PFSK-1 (cell line): Measurements from ENCODE around the gene REPIN1.

Experiments
- FOXP2 ChIP-seq: optimal IDR thresholded peaks from 2 replicates; pipeline ENCODE3; 2011; ENCODE audit warnings: borderline replicate concordance, control low read depth, inconsistent platforms; ENCODE audit not compliant: insufficient read depth; ENCODE audit errors: extremely low read length, extremely low read depth
- POLR2AphosphoS5 ChIP-seq: IDR thresholded peaks from 2 replicates; pipeline ENCODE4 v1.6.1; 2012; ENCODE audit warnings: low read depth, mild to moderate bottlenecking, control low read depth, low read length, moderate library complexity
- SIN3A ChIP-seq: IDR thresholded peaks from 2 replicates; pipeline ENCODE4 v1.6.1; 2012; ENCODE audit warnings: mild to moderate bottlenecking, low read length, moderate library complexity, borderline replicate concordance; ENCODE audit not compliant: insufficient read depth
- TAF1 ChIP-seq: IDR thresholded peaks from 2 replicates; pipeline ENCODE4 v1.6.1; 2012; ENCODE audit warnings: low read length, control low read depth, borderline replicate concordance; ENCODE audit not compliant: insufficient read depth
- TF ChIP-seq, protein P1 (sequence below), 2 experiments: IDR thresholded peaks; 2 replicates each; pipeline versions ENCODE4 v1.6.1 to v1.8.0; 2011 to 2012; ENCODE audit warnings: low read depth in 2 of 2, low read length in 2 of 2, control low read depth in 1 of 2, inconsistent platforms in 1 of 2, mild to moderate bottlenecking in 1 of 2, moderate library complexity in 1 of 2; ENCODE audit not compliant: insufficient read depth in 1 of 2

REPIN1 gene

DNA sequence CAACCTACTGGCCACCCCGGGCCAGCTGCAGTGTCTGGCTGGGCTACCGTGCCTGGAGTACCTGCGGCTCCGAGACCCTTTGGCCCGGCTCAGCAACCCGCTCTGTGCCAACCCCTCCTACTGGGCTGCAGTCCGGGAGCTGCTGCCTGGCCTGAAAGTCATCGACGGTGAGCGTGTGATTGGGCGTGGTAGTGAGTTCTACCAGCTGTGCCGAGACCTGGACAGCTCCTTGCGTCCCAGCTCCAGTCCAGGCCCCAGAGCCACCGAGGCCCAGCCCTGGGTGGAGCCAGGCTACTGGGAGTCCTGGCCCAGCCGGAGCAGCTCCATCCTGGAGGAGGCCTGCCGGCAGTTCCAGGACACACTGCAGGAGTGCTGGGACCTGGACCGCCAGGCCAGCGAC is 31.4 kb upstream of the REPIN1 start:
- TF ChIP-seq POLR2AphosphoS5 (no peak), SIN3A (no peak), TAF1 (no peak), FOXP2 (no peak)
- TF ChIP-seq, protein P1, sequence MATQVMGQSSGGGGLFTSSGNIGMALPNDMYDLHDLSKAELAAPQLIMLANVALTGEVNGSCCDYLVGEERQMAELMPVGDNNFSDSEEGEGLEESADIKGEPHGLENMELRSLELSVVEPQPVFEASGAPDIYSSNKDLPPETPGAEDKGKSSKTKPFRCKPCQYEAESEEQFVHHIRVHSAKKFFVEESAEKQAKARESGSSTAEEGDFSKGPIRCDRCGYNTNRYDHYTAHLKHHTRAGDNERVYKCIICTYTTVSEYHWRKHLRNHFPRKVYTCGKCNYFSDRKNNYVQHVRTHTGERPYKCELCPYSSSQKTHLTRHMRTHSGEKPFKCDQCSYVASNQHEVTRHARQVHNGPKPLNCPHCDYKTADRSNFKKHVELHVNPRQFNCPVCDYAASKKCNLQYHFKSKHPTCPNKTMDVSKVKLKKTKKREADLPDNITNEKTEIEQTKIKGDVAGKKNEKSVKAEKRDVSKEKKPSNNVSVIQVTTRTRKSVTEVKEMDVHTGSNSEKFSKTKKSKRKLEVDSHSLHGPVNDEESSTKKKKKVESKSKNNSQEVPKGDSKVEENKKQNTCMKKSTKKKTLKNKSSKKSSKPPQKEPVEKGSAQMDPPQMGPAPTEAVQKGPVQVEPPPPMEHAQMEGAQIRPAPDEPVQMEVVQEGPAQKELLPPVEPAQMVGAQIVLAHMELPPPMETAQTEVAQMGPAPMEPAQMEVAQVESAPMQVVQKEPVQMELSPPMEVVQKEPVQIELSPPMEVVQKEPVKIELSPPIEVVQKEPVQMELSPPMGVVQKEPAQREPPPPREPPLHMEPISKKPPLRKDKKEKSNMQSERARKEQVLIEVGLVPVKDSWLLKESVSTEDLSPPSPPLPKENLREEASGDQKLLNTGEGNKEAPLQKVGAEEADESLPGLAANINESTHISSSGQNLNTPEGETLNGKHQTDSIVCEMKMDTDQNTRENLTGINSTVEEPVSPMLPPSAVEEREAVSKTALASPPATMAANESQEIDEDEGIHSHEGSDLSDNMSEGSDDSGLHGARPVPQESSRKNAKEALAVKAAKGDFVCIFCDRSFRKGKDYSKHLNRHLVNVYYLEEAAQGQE (IDR thresholded peaks at IDR 0.05; ENCODE audit: insufficient read depth in 1 of 2, low read depth in 2 of 2, low read length in 2 of 2): no peak

DNA sequence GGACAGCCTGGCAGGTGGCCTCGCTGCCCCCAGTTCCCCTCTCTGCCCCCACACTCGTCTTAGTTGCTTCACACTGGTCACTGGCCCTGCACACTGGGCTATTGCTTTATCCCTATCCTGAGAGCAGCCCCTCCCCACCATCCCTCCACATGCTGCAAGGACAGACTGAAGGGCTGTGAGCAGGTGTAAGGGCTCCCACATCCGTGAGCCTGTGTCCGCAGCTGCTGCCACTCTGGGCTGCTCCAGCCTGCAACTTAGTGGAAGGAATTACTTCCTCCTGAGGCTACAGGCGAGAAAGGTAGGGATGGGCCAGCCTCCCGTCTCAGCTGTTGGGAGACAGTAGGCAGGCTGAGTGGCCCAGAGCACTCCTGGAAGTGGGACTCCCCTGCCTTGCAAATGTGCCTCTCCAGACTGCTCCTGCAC is 31.0 kb upstream of the REPIN1 start:
- TF ChIP-seq, protein P1 (IDR thresholded peaks at IDR 0.05; ENCODE audit: insufficient read depth in 1 of 2, low read depth in 2 of 2, low read length in 2 of 2): no peak
- TF ChIP-seq SIN3A (no peak), TAF1 (no peak), FOXP2 (no peak), POLR2AphosphoS5 (no peak)

DNA sequence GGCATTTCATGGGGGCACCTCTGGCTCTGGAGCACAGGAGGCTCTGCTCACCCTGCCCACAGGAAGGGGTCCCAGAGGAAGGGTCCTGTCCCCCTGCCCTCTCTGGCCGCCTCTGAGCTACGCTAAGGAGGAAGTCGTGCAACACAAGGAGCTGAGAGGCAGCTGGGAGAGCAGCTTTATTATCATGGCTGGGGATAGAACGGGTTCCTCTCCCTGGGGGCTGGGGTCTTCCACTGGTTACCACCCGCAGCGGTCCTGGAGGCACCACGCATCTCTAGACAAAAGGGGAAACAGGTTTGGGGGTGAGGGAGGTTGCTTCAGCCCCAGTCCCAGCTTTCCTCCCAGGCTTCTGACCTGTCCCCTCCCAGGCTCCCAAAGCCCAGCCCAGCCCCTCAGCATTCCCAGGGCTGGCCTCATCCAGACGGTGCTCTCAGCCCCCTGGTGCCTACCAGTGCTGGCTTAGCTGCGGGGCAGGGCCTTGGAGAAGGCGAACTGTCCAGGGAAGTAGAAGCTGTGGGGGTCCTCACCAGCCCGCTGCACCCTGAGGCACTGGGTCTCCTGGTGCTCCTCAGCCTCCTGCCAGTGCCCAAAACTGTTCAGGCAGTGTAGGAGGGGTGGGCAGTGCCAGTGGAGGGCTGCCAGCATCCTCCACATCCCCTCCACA is 30.3 kb upstream of the REPIN1 start:
- TF ChIP-seq, protein P1 (IDR thresholded peaks at IDR 0.05; ENCODE audit: insufficient read depth in 1 of 2, low read depth in 2 of 2, low read length in 2 of 2): no peak
- TF ChIP-seq POLR2AphosphoS5: no peak
- no peak for TF ChIP-seq TAF1
- TF ChIP-seq FOXP2: no peak
- no peak for TF ChIP-seq SIN3A

DNA sequence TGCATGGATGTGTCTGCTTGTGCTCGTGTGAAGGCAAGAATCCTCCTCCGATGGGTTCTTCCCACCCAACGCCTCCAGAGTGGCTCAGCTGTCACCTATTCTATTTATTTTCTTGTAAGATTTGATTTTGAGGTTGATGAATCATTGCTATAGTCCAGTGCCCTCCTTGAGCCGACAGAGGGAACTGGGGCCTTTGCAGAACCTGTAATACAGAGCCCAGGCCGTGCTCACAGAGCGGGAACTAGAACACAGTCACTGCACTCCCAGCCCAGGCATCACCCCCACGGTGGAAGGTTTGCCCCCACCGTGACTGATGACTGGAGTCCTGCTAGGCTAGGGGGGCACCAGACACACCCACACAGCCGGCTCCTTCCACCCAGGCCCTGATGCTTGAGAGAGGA is 29.2 kb upstream of the REPIN1 start:
- TF ChIP-seq TAF1 (no peak), POLR2AphosphoS5 (no peak)
- TF ChIP-seq, protein P1 (IDR thresholded peaks at IDR 0.05; ENCODE audit: insufficient read depth in 1 of 2, low read depth in 2 of 2, low read length in 2 of 2): no peak
